ENCODE measurements around the gene CLCNKB. TPM values are rescaled to one million over a fixed set of nuclear protein-coding genes. Genes with fewer than 3 reads are reported as not detected.

The CLCNKB gene
- total RNA-seq, 2 donors from 2014 or later, result 0.13 TPM; not detected in 1

DNA sequence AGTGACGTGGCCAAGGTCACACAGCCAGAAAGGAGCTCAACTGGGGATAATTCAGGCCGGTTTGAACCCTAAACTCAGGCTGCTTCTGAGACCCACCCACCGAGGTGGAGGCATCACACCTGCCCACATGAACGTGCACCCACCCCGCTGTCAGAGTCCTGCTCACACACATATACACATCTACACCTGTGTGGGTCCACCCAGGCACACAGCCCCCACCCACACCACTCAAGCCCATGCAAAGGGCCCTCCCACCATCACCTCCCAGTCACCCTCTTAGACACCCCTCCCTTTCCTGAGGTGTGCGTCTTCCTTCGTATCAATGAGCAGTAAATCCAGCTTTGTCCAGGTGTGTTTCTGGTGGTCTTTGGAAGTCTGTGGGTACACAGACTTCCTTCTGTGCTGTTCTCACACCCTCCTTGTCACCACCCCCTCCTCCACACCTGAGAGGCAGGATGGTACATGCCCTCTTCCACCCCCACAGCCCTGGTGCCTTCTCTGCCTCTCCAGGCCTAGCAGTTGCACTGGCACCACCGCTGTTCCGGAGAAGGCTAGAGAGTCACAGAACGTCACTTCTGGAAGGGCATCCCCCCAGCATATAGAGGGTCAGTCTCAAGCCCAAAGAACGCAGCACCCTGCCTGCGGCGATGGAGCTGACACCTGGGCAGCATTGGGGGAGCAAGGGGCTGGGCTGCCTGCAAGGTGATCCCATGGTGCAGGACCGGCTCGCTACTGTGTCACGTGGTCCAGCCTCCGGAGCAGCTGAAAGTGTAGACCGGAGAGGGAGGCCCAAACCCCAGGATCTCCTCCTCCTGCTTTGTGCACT is 48.7 kb downstream of the CLCNKB start:
- no peaks in the 10 kb centered on the region for H3K36me3 Mint-ChIP-seq (ENCODE audit: low read depth)
- no peak overlapping the region for H3K4me3 Mint-ChIP-seq
- H3K27ac Mint-ChIP-seq, result no peak overlapping the region
- no peaks in the 10 kb centered on the region for H3K9me3 Mint-ChIP-seq
- peaks cover 6% of the 10 kb centered on the region for H3K4me1 Mint-ChIP-seq
- no peak for ATAC-seq (replicated peaks)
- H3K27me3 Mint-ChIP-seq, result peaks cover 4% of the 10 kb centered on the region

DNA sequence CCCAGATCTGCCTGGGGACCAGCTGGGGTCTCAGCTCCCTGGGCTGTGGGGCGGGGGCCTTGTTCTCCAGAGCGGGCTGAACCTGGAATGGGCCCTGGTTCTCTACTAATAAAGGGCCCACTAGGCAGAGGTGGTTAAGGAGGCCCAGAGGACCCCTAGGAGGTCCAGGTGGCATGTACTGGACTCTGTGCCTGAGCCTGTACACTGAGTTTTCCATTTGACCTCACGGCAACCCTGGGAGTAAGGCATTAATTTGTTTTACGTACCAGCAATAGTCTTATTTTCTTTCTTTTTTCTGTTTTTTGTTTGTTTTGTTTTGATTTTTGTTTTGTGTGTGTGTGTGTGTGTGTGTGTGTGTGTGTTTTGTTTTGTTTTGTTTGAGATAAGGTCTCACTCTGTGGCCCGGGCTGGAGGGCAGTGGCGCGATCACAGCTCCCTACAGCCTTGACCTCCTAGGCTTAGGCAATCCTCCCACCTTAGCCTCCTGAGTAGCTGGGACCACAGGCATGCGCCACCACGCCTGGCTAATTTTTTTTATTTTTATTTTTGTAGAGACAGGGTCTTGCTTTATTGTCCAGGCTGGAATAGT is 49.4 kb downstream of the CLCNKB start:
- Mint-ChIP-seq H3K36me3 (ENCODE audit: low read depth) (no peaks in the 10 kb centered on the region), H3K9me3 (no peaks in the 10 kb centered on the region), H3K27me3 (peaks cover 4% of the 10 kb centered on the region), H3K4me3 (no peak overlapping the region), H3K27ac (no peak overlapping the region), H3K4me1 (peaks cover 6% of the 10 kb centered on the region)
- no peak for ATAC-seq (replicated peaks)

- H3K4me1 Mint-ChIP-seq, result peaks cover 6% of the 10 kb centered on the region
- no peak overlapping the region for H3K4me3 Mint-ChIP-seq
- H3K36me3 Mint-ChIP-seq (ENCODE audit: low read depth), result no peaks in the 10 kb centered on the region
- H3K27me3 Mint-ChIP-seq, result peaks cover 4% of the 10 kb centered on the region
- ATAC-seq (replicated peaks), result no peak
- H3K9me3 Mint-ChIP-seq, result no peaks in the 10 kb centered on the region
- no peak overlapping the region for H3K27ac Mint-ChIP-seq
Measured at GRCh38 chr1:16093611-16094010, 50.0 kb downstream of the CLCNKB start.

GRCh38 chr1:16094453-16095158 is 51.0 kb downstream of the CLCNKB start:
- no peak for ATAC-seq (replicated peaks)
- Mint-ChIP-seq H3K9me3 (no peaks in the 10 kb centered on the region), H3K27ac (no peak overlapping the region), H3K4me1 (peaks cover 6% of the 10 kb centered on the region), H3K4me3 (no peak overlapping the region), H3K27me3 (peaks cover 4% of the 10 kb centered on the region), H3K36me3 (ENCODE audit: low read depth) (no peaks in the 10 kb centered on the region)

- no peaks in the 10 kb centered on the region for H3K36me3 Mint-ChIP-seq (ENCODE audit: low read depth)
- H3K4me1 Mint-ChIP-seq, result peaks cover 6% of the 10 kb centered on the region
- ATAC-seq (replicated peaks), result no peak
- H3K4me3 Mint-ChIP-seq, result no peak overlapping the region
- no peaks in the 10 kb centered on the region for H3K9me3 Mint-ChIP-seq
- H3K27ac Mint-ChIP-seq, result no peak overlapping the region
- peaks cover 7% of the 10 kb centered on the region for H3K27me3 Mint-ChIP-seq
Measured at GRCh38 chr1:16095447-16095846, 51.9 kb downstream of the CLCNKB start.

GRCh38 chr1:16099412-16099811 is 55.8 kb downstream of the CLCNKB start:
- no peak overlapping the region for H3K4me3 Mint-ChIP-seq
- H3K36me3 Mint-ChIP-seq (ENCODE audit: low read depth), result no peaks in the 10 kb centered on the region
- no peak overlapping the region for H3K27ac Mint-ChIP-seq
- ATAC-seq (replicated peaks), result no peak
- no peaks in the 10 kb centered on the region for H3K9me3 Mint-ChIP-seq
- peaks cover 11% of the 10 kb centered on the region for H3K27me3 Mint-ChIP-seq
- no peaks in the 10 kb centered on the region for H3K4me1 Mint-ChIP-seq

DNA sequence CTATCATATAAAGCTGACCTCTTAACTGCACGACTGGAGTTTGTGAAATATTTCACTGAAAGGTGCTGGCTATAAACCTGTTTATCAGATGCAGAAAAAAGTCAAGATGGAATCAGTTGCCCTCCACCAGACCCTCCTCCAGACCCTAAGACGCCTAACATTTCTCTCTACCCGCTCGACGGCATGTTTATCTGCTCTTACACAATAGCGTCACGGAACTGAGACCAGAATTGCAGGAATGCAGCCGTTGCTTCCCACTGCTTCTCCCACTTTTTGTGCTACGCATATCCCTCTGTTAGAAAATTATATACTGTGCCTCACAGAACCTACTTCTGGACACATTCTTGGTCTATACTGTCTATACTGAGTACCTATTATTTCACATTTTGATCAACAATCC is 58.0 kb downstream of the CLCNKB start:
- H3K4me3 Mint-ChIP-seq, result no peak overlapping the region
- peaks cover 7% of the 10 kb centered on the region for H3K27me3 Mint-ChIP-seq
- H3K9me3 Mint-ChIP-seq, result no peaks in the 10 kb centered on the region
- H3K36me3 Mint-ChIP-seq (ENCODE audit: low read depth), result no peaks in the 10 kb centered on the region
- no peaks in the 10 kb centered on the region for H3K4me1 Mint-ChIP-seq
- H3K27ac Mint-ChIP-seq, result no peak overlapping the region
- ATAC-seq (replicated peaks), result no peak

Other genes starting within 250 kb of the CLCNKB start
- 1 to 10 TPM; 1.8 to 2.2 TPM for gene UQCRHL, start 236.1 kb upstream of the CLCNKB start, total RNA-seq
- gene SPEN, start 196.1 kb upstream of the CLCNKB start, total RNA-seq, result 10 to 100 TPM; 48.9 to 66.7 TPM
- 100 to 1,000 TPM in 1 of 2 donors, 10 to 100 TPM in 1; 62.0 to 135 TPM for gene ZBTB17, start 67.7 kb upstream of the CLCNKB start, total RNA-seq
- not detected for gene SRARP, start 39.5 kb upstream of the CLCNKB start, total RNA-seq
- gene HSPB7, start 25.7 kb upstream of the CLCNKB start, total RNA-seq, result not detected
- under 1 TPM in 1 of 2 donors, not detected in 1; 0.40 TPM for gene CLCNKA, start 21.7 kb upstream of the CLCNKB start, total RNA-seq
- gene FAM131C, start 29.9 kb downstream of the CLCNKB start, total RNA-seq, result under 1 TPM; 0.24 to 0.69 TPM
- gene EPHA2, start 112.3 kb downstream of the CLCNKB start, total RNA-seq, result under 1 TPM in 1 of 2 donors, not detected in 1; 0.13 TPM
- gene ARHGEF19, start 168.9 kb downstream of the CLCNKB start, total RNA-seq, result 10 to 100 TPM in 1 of 2 donors, 1 to 10 TPM in 1; 7.5 to 10.0 TPM
- 1 to 10 TPM; 3.1 to 7.5 TPM for gene CPLANE2, start 193.4 kb downstream of the CLCNKB start, total RNA-seq

Measured in activated T-helper 17 cell treated with anti-CD3 and anti-CD28 coated beads, Interleukin-2, amount 50 U/mL, for 72 hours (primary cell).